Mucosa of rectum (tissue), 2 donors: Measurements from ENCODE around the gene WDR55.

Experiments
- H3K27ac ChIP-seq, 2 donors: one replicate each; pipeline ENCODE4 v1.7.0; 2013; ENCODE audit warnings: inconsistent platforms in 2 of 2, low read depth in 2 of 2, low read length in 2 of 2
- H3K27me3 ChIP-seq, 2 donors: one replicate each; pipeline ENCODE4 v1.7.0; 2013; ENCODE audit warnings: low read length in 2 of 2; ENCODE audit not compliant: control insufficient read depth in 2 of 2, insufficient read depth in 2 of 2
- H3K36me3 ChIP-seq, 2 donors: one replicate each; pipeline ENCODE4 v1.7.0; 2013; ENCODE audit warnings: low read length in 2 of 2; ENCODE audit not compliant: control insufficient read depth in 2 of 2, insufficient read depth in 2 of 2
- H3K4me1 ChIP-seq, 2 donors: one replicate each; pipeline ENCODE4 v1.7.0; 2013; ENCODE audit warnings: low read length in 2 of 2, mild to moderate bottlenecking in 1 of 2; ENCODE audit not compliant: control insufficient read depth in 2 of 2, insufficient read depth in 2 of 2
- H3K4me3 ChIP-seq, 2 donors: one replicate each; pipeline ENCODE4 v1.7.0; 2013; ENCODE audit warnings: low read length in 2 of 2
- H3K9ac ChIP-seq, 2 donors: one replicate each; pipeline ENCODE4 v1.7.0; 2013; ENCODE audit warnings: low read length in 2 of 2, low read depth in 1 of 2, mild to moderate bottlenecking in 1 of 2
- H3K9me3 ChIP-seq, 2 donors: one replicate each; pipeline ENCODE4 v1.7.0; 2013; ENCODE audit warnings: low read length in 2 of 2; ENCODE audit not compliant: control insufficient read depth in 2 of 2
- donor health status: healthy.
- donor health status: Normal muscosa, but diverticular disease.

The WDR55 gene

GRCh38 chr5:140674629-140675028 lies 9.9 kb downstream of the WDR55 start:
- H3K27ac ChIP-seq, result no peak overlapping the region
- H3K9me3 ChIP-seq, result no peaks in the 10 kb centered on the region
- peaks cover 0 to 9% of the 10 kb centered on the region in 2 donors for H3K4me1 ChIP-seq
- no peak overlapping the region for H3K9ac ChIP-seq
- H3K4me3 ChIP-seq, result no peak overlapping the region
- H3K27me3 ChIP-seq, result no peaks in the 10 kb centered on the region
- peaks cover 57 to 69% of the 10 kb centered on the region in 2 donors for H3K36me3 ChIP-seq

GRCh38 chr5:140677947-140678346 lies 13.2 kb downstream of the WDR55 start:
- no peak overlapping the region for H3K9ac ChIP-seq
- no peaks in the 10 kb centered on the region for H3K27me3 ChIP-seq
- H3K9me3 ChIP-seq, result no peaks in the 10 kb centered on the region
- no peak overlapping the region for H3K27ac ChIP-seq
- peaks cover 53 to 68% of the 10 kb centered on the region in 2 donors for H3K36me3 ChIP-seq
- H3K4me3 ChIP-seq, result no peak overlapping the region
- peaks cover 0 to 4% of the 10 kb centered on the region in 2 donors for H3K4me1 ChIP-seq

GRCh38 chr5:140678993-140679392 lies 14.3 kb downstream of the WDR55 start:
- Histone ChIP-seq H3K27ac (no peak overlapping the region), H3K4me3 (no peak overlapping the region), H3K9me3 (no peaks in the 10 kb centered on the region), H3K27me3 (no peaks in the 10 kb centered on the region), H3K9ac (no peak overlapping the region), H3K4me1 (peaks cover 0 to 4% of the 10 kb centered on the region in 2 donors), H3K36me3 (peaks cover 48 to 62% of the 10 kb centered on the region in 2 donors)

- peak overlapping the region; percentile 80 to 89 for H3K9ac ChIP-seq
- H3K36me3 ChIP-seq, result peaks cover 23 to 26% of the 10 kb centered on the region in 2 donors
- H3K27ac ChIP-seq, result peak overlapping the region in 1 of 2 donors; percentile 87
- peak overlapping the region; percentile 93 to 94 for H3K4me3 ChIP-seq
- no peaks in the 10 kb centered on the region for H3K9me3 ChIP-seq
- H3K4me1 ChIP-seq, result peaks cover 10 to 11% of the 10 kb centered on the region in 2 donors
- H3K27me3 ChIP-seq, result no peaks in the 10 kb centered on the region
Observed at GRCh38 chr5:140690376-140690932, 25.8 kb downstream of the WDR55 start.

GRCh38 chr5:140690941-140691924 lies 26.5 kb downstream of the WDR55 start, which contains the start of the genes HARS1 and HARS2:
TSS of gene HARS1 (minus strand) at chr5:140691370. CDS start at chr5:140691304, 66 bp downstream.
TSS of gene HARS2 (plus strand) at chr5:140691455. CDS start at chr5:140691649, 194 bp downstream.
- Histone ChIP-seq H3K36me3 (peaks cover 31% of the 10 kb centered on the region in 2 donors), H3K27me3 (no peaks in the 10 kb centered on the region), H3K4me3 (peak within 1 kb of the TSS; percentile 93 to 94), H3K9me3 (no peaks in the 10 kb centered on the region), H3K9ac (peak within 1 kb of the TSS; percentile 80 to 92), H3K4me1 (peaks cover 10 to 11% of the 10 kb centered on the region in 2 donors), H3K27ac (peak within 1 kb of the TSS; percentile 87 to 92)

- Histone ChIP-seq H3K27me3 (no peaks in the 10 kb centered on the region), H3K4me3 (no peak overlapping the region), H3K36me3 (peaks cover 57 to 58% of the 10 kb centered on the region in 2 donors), H3K9me3 (no peaks in the 10 kb centered on the region), H3K9ac (no peak overlapping the region), H3K4me1 (peaks cover 10 to 11% of the 10 kb centered on the region in 2 donors), H3K27ac (no peak overlapping the region)
Observed at GRCh38 chr5:140694276-140694675, 29.6 kb downstream of the WDR55 start.

- peaks cover 61 to 65% of the 10 kb centered on the region in 2 donors for H3K36me3 ChIP-seq
Observed at GRCh38 chr5:140696891-140697492, 32.3 kb downstream of the WDR55 start.

GRCh38 chr5:140700177-140701144 lies 35.8 kb downstream of the WDR55 start, which contains the start of gene ZMAT2:
TSS of gene ZMAT2 (plus strand) at chr5:140700447. CDS start at chr5:140700461, 14 bp downstream.
- Histone ChIP-seq H3K9me3 (no peaks in the 10 kb centered on the region), H3K4me3 (peak within 1 kb of the TSS; percentile 96 to 99), H3K9ac (peak within 1 kb of the TSS; percentile 76 to 96), H3K36me3 (peaks cover 69 to 75% of the 10 kb centered on the region in 2 donors), H3K27ac (peak within 1 kb of the TSS in 1 of 2 donors; percentile 67), H3K27me3 (no peaks in the 10 kb centered on the region), H3K4me1 (peaks cover 11 to 13% of the 10 kb centered on the region in 2 donors)

More at GRCh38 chr5:140696891-140697492, 32.3 kb downstream of the WDR55 start:
- H3K27ac ChIP-seq, result no peak overlapping the region
- no peak overlapping the region for H3K9ac ChIP-seq
- H3K4me3 ChIP-seq, result no peak overlapping the region
- H3K9me3 ChIP-seq, result no peaks in the 10 kb centered on the region
- no peaks in the 10 kb centered on the region for H3K27me3 ChIP-seq
- peaks cover 15 to 18% of the 10 kb centered on the region in 2 donors for H3K4me1 ChIP-seq

GRCh38 chr5:140707812-140708211 lies 43.1 kb downstream of the WDR55 start:
- H3K27ac ChIP-seq, result no peak overlapping the region
- peaks cover 28 to 40% of the 10 kb centered on the region in 2 donors for H3K36me3 ChIP-seq
- no peaks in the 10 kb centered on the region for H3K27me3 ChIP-seq
- no peak overlapping the region for H3K4me3 ChIP-seq
- peaks cover 0 to 2% of the 10 kb centered on the region in 2 donors for H3K4me1 ChIP-seq
- no peak overlapping the region for H3K9ac ChIP-seq
- no peaks in the 10 kb centered on the region for H3K9me3 ChIP-seq
